ENCODE data around the gene EPN2.

DNA sequence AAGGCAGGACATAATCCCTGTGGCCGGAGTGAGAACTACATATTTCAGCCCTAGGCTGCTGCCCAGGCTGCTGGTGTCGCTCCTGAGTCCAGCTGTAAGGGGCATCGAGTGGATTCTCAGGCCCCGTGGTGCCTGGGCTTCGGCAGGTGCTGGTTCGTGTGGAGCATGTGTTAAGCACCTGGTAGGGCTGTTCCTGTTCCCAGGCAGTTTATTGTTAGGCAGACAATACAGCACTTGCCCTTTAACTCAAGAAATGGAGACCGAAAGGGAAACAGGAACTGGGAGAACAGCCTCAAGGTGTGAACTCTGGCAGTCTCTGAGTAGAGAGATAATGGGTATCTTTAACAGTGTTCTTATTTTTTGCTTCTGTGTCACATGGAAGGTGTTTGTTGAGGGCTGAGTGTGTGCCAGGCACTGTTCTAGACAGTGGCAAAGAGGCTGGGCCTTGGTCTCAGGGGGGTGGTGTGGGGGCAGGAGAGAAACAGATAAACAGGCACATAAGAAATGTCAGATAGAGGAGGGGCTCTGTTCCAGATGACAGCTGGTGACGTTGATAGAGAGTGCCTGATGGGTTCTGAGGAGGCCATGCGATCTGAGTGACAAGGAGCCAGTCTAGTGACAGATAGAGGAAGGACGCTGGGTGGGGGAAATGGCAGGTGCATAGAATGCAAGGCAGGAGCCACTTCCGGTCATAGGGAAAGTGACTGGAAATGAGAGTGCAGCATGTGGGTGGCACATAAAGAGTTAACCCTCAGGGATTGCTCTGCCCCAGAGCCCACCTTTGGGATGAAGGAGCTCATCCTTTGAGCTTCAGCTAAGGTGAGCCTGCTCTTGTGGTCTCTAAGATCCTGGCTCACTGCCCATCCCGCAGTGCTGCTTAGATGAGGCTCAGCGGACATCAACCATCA, 33.8 kb downstream of the EPN2 start:
- TF ChIP-seq, protein P1, sequence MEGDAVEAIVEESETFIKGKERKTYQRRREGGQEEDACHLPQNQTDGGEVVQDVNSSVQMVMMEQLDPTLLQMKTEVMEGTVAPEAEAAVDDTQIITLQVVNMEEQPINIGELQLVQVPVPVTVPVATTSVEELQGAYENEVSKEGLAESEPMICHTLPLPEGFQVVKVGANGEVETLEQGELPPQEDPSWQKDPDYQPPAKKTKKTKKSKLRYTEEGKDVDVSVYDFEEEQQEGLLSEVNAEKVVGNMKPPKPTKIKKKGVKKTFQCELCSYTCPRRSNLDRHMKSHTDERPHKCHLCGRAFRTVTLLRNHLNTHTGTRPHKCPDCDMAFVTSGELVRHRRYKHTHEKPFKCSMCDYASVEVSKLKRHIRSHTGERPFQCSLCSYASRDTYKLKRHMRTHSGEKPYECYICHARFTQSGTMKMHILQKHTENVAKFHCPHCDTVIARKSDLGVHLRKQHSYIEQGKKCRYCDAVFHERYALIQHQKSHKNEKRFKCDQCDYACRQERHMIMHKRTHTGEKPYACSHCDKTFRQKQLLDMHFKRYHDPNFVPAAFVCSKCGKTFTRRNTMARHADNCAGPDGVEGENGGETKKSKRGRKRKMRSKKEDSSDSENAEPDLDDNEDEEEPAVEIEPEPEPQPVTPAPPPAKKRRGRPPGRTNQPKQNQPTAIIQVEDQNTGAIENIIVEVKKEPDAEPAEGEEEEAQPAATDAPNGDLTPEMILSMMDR (IDR thresholded peaks at IDR 0.05) = no peak
- TF ChIP-seq POLR2A (IDR thresholded peaks at IDR 0.05) = no peak

Measured in uterus (tissue), 2 donors.